GM18499 (cell line): ENCODE data around the gene FMNL2.
"Not testable (repeated sequence)": the region's sequence is repeated elsewhere in the genome, so short reads cannot be mapped to it uniquely, and the experiment has no call there.

Experiments
- ATAC-seq: cut with Tn5 transposase; IDR thresholded peaks from one replicate; pipeline ENCODE4 v1.9.1; 2021; ENCODE audit warnings: moderate number of reproducible peaks; ENCODE audit not compliant: insufficient read depth, unreplicated experiment

FMNL2 gene

GRCh38 chr2:152335016-152335725 lies at the start of gene FMNL2:
FMNL2 (plus strand) TSS chr2:152335174.
- peak; percentile 66 for ATAC-seq

GRCh38 chr2:152292991-152293390 lies 42.0 kb upstream of the FMNL2 start:
- no peak for ATAC-seq

GRCh38 chr2:152297715-152298114 lies 37.3 kb upstream of the FMNL2 start:
- no peak for ATAC-seq

- ATAC-seq = no peak
Measured at GRCh38 chr2:152298754-152299153, 36.2 kb upstream of the FMNL2 start.

- no peak for ATAC-seq
Measured at GRCh38 chr2:152301131-152301530, 33.8 kb upstream of the FMNL2 start.

GRCh38 chr2:152303951-152304350 lies 31.0 kb upstream of the FMNL2 start:
- no peak for ATAC-seq

GRCh38 chr2:152304836-152305235 lies 30.1 kb upstream of the FMNL2 start:
- ATAC-seq = no peak

- ATAC-seq = no peak
Measured at GRCh38 chr2:152307863-152308262, 27.1 kb upstream of the FMNL2 start.

GRCh38 chr2:152309352-152310214 lies 25.4 kb upstream of the FMNL2 start:
- no peak for ATAC-seq

GRCh38 chr2:152319822-152320570 lies 15.0 kb upstream of the FMNL2 start:
- no peak for ATAC-seq

- ATAC-seq = no peak
Measured at GRCh38 chr2:152320814-152321213, 14.2 kb upstream of the FMNL2 start.

GRCh38 chr2:152322222-152322621 lies 12.8 kb upstream of the FMNL2 start:
- ATAC-seq = no peak

GRCh38 chr2:152325126-152325525 lies 9.8 kb upstream of the FMNL2 start:
- not testable (repeated sequence) for ATAC-seq

- no peak for ATAC-seq
Measured at GRCh38 chr2:152326710-152327109, 8.3 kb upstream of the FMNL2 start.

GRCh38 chr2:152328013-152328412 lies 7.0 kb upstream of the FMNL2 start:
- no peak for ATAC-seq

GRCh38 chr2:152330235-152330866 lies 4.6 kb upstream of the FMNL2 start:
- ATAC-seq = no peak

- ATAC-seq = no peak
Measured at GRCh38 chr2:152334701-152335015, 316 bp upstream of the FMNL2 start.

GRCh38 chr2:152335726-152336118 lies 748 bp downstream of the FMNL2 start:
- no peak for ATAC-seq

GRCh38 chr2:152336119-152336853 lies 1.3 kb downstream of the FMNL2 start:
- ATAC-seq = no peak
